GM12801 (cell line): ENCODE measurements around the gene ADGRB3.

ENCODE experiments used
- CTCF ChIP-seq: IDR thresholded peaks from one replicate; pipeline ENCODE4 v1.5.1; 2011; ENCODE audit warnings: control low read depth; ENCODE audit not compliant: insufficient read length; ENCODE audit errors: extremely low read depth

The ADGRB3 gene

GRCh38 chr6:69293471-69293870, 658.4 kb downstream of the ADGRB3 start:
- no peak for TF ChIP-seq CTCF

- no peak for TF ChIP-seq CTCF
These were observed 659.3 kb downstream of the ADGRB3 start for GRCh38 chr6:69294407-69294806.

DNA sequence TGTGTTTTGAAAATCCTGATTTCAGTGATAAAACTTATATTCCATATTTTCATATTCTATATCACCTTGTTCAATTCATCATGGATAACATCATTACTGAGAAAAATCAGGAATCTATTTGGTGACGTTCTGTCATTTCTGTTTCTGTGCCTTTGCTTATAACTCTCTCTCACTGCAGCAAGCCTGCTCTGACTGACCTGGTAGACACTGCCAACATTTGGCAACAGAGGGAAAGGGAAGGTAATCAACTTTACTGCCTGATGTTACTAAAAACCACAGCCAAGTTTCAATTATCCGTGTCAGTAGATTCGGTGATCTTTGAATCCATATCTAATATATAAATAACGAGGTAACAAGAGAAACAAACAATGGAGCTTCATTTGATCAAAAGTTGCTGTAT, 659.8 kb downstream of the ADGRB3 start:
- TF ChIP-seq CTCF = no peak

GRCh38 chr6:69303382-69303781, 668.3 kb downstream of the ADGRB3 start:
- TF ChIP-seq CTCF = no peak

GRCh38 chr6:69305456-69305855, 670.4 kb downstream of the ADGRB3 start:
- TF ChIP-seq CTCF = no peak

GRCh38 chr6:69308584-69308983, 673.5 kb downstream of the ADGRB3 start:
- no peak for TF ChIP-seq CTCF

DNA sequence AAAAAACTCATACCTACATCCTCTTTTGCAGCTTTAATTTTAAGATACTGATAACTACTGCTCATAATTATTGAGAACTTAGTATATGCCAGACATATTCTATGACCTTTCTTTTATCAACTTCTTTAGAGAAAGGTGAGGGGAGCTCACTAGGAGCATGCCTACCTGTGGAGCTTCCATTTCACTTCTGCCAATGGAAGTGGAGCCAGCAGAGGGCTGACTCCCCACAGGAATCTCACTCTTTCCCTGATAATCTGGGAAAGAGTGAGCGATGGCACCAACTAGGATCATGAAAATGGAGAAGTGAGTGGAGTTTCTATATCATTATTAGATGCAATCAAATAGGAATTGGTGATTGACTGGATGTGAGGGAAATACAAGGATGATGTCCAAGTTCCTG, 676.8 kb downstream of the ADGRB3 start:
- no peak for TF ChIP-seq CTCF

DNA sequence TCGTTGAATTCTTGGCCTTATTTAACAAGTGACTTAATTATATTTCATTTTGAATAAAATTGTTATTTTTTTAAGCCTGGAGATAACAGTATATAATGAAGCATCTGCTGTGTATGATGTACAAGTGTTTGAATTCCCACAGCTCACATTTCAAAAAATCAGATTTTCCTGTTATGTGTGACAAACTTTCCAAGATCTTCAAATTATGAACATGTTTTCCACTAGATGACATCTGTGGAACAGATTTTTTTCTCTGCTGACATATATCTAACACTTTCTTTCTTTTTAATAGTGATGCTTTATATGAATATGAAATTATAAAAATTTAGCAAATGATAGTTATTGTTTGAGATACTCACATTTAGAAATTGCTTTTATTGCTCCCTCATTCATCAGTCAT, 678.9 kb downstream of the ADGRB3 start:
- no peak for TF ChIP-seq CTCF
